SK-N-MC (cell line): Measurements from ENCODE around the gene ENO3.
A peak's percentile ranks its signal among the peaks of the same experiment; 100 is the strongest.

Experiments
- DNase-seq: peaks from one replicate; pipeline ENCODE4 v3.0.0-alpha.2; 2011; ENCODE audit warnings: low read depth, low spot score
- H3K27ac ChIP-seq: fragments of 200-600 bp; sonication (generic); 2 replicates; pipeline ENCODE4 v1.5.1; 2016; ENCODE audit warnings: mixed run types
- H3K36me3 ChIP-seq: fragments of 200-600 bp; sonication (generic); 2 replicates; pipeline ENCODE4 v1.6.1; 2017; ENCODE audit warnings: antibody characterized with exemption, low read length, mixed read lengths; ENCODE audit not compliant: insufficient read depth
- H3K4me3 ChIP-seq: fragments of 200-600 bp; sonication (generic); 2 replicates; pipeline ENCODE4 v1.5.1; 2016
- H3K9ac ChIP-seq: fragments of 200-600 bp; sonication (generic); 2 replicates; pipeline ENCODE4 v1.8.0; 2017; ENCODE audit warnings: mixed run types, mixed read lengths; ENCODE audit not compliant: insufficient read length
- H3K9me3 ChIP-seq: fragments of 200-600 bp; sonication (generic); 2 replicates; pipeline ENCODE4 v1.6.1; 2017; ENCODE audit warnings: low read depth, mild to moderate bottlenecking, antibody characterized with exemption, low read length, moderate library complexity, mixed read lengths
- EZH2 ChIP-seq: fragments of 200-600 bp; sonication (generic); IDR thresholded peaks from one replicate; pipeline ENCODE4 v1.6.1; 2017; ENCODE audit warnings: antibody characterized with exemption
- FOXP2 ChIP-seq: optimal IDR thresholded peaks from 2 replicates; pipeline ENCODE3; 2011; ENCODE audit warnings: mild to moderate bottlenecking, moderate library complexity; ENCODE audit not compliant: insufficient read depth; ENCODE audit errors: extremely low read length, control extremely low read depth
- POLR2AphosphoS5 ChIP-seq: IDR thresholded peaks from 2 replicates; pipeline ENCODE4 v1.6.1; 2012; ENCODE audit warnings: mild to moderate bottlenecking, low read depth, low read length, borderline replicate concordance

Gene ENO3

GRCh38 chr17:4940555-4941318 is 10.2 kb upstream of the ENO3 start:
- peaks cover 56% of the 10 kb centered on the region for H3K36me3 ChIP-seq
- DNase-seq = no peak
- TF ChIP-seq EZH2 = no peak
- peak; percentile 29; the same call in 1 of the 2 replicates for TF ChIP-seq POLR2AphosphoS5

GRCh38 chr17:4941319-4941610 is 9.7 kb upstream of the ENO3 start:
- Histone ChIP-seq H3K4me3 (peak overlapping the region; percentile 87), H3K9ac (peak overlapping the region; percentile 95), H3K27ac (no peak overlapping the region), H3K9me3 (no peaks in the 10 kb centered on the region), H3K36me3 (peaks cover 61% of the 10 kb centered on the region)
- DNase-seq = no peak
- no peak for TF ChIP-seq EZH2
- TF ChIP-seq FOXP2 = no peak
- TF ChIP-seq POLR2AphosphoS5 = no peak

More at GRCh38 chr17:4940555-4941318, 10.2 kb upstream of the ENO3 start:
- Histone ChIP-seq H3K27ac (peak overlapping the region; percentile 97), H3K4me3 (peak overlapping the region; percentile 87), H3K9ac (peak overlapping the region; percentile 95), H3K9me3 (no peaks in the 10 kb centered on the region)

- no peak for DNase-seq
- no peak overlapping the region for H3K9ac ChIP-seq
- TF ChIP-seq EZH2 = no peak
- no peak for TF ChIP-seq FOXP2
- TF ChIP-seq POLR2AphosphoS5 = no peak
- H3K36me3 ChIP-seq = peaks cover 56% of the 10 kb centered on the region
- no peaks in the 10 kb centered on the region for H3K9me3 ChIP-seq
- H3K27ac ChIP-seq = no peak overlapping the region
- no peak overlapping the region for H3K4me3 ChIP-seq
Measured at GRCh38 chr17:4942760-4943508, 8.0 kb upstream of the ENO3 start.

- Histone ChIP-seq H3K4me3 (no peak overlapping the region), H3K9me3 (no peaks in the 10 kb centered on the region), H3K36me3 (peaks cover 50% of the 10 kb centered on the region), H3K9ac (no peak overlapping the region), H3K27ac (peak overlapping the region; percentile 56; the same call in 1 of the 2 replicates)
- no peak for DNase-seq
- TF ChIP-seq FOXP2 (no peak), POLR2AphosphoS5 (no peak; the same call in 1 of the 2 replicates), EZH2 (no peak)
Measured at GRCh38 chr17:4944163-4944553, 6.8 kb upstream of the ENO3 start.

GRCh38 chr17:4944554-4945175 is 6.3 kb upstream of the ENO3 start:
- Histone ChIP-seq H3K9ac (no peak overlapping the region), H3K27ac (peak overlapping the region; percentile 56), H3K36me3 (peaks cover 50% of the 10 kb centered on the region), H3K9me3 (no peaks in the 10 kb centered on the region), H3K4me3 (no peak overlapping the region)
- DNase-seq = no peak
- TF ChIP-seq FOXP2 (no peak), EZH2 (no peak), POLR2AphosphoS5 (no peak; the same call in 1 of the 2 replicates)

GRCh38 chr17:4945176-4945943 is 5.6 kb upstream of the ENO3 start:
- Histone ChIP-seq H3K9me3 (no peaks in the 10 kb centered on the region), H3K27ac (peak overlapping the region; percentile 56), H3K9ac (no peak overlapping the region), H3K4me3 (no peak overlapping the region), H3K36me3 (peaks cover 50% of the 10 kb centered on the region)
- TF ChIP-seq FOXP2 = no peak
- TF ChIP-seq POLR2AphosphoS5 = no peak
- TF ChIP-seq EZH2 = no peak
- DNase-seq = no peak

- Histone ChIP-seq H3K9me3 (no peaks in the 10 kb centered on the region), H3K9ac (no peak overlapping the region), H3K4me3 (peak overlapping the region; percentile 83; the same call in 1 of the 2 replicates), H3K27ac (0 out of 2 replicates have a peak overlapping the region, but pooled peaks have one; percentile 55), H3K36me3 (peaks cover 50% of the 10 kb centered on the region)
- TF ChIP-seq EZH2 (no peak), POLR2AphosphoS5 (no peak), FOXP2 (no peak)
- no peak for DNase-seq
Measured at GRCh38 chr17:4945944-4946280, 5.0 kb upstream of the ENO3 start.
